ENCODE results near the gene MAPK8IP2. TPM values are rescaled to one million over a fixed set of nuclear protein-coding genes. Genes with fewer than 3 reads are reported as not detected.
"Not testable (repeated sequence)": the region's sequence is repeated elsewhere in the genome, so short reads cannot be mapped to it uniquely, and the experiment has no call there.

The MAPK8IP2 gene
- total RNA-seq, 1 experiment from 2014 or later = 3.0 TPM

DNA sequence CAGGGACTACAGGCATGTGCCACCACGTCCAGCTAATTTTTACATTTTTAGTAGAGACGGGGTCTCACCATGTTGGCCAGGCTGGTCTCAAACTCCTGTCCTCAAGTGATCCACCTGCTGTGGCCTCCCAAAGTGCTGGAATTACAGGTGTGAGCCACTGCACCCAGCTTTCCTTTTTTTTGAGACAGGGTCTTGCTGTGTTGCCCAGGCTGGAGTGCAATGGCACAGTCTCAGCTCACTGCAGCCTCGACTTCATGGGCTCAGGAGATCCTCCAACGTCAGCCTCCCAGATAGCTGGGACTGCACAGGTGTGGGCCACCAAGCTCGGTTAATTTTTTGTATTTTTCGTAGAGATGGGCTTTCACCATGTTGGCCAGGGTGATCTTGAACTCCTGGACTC lies 54.1 kb downstream of the MAPK8IP2 start:
- in situ Hi-C loops (cut with HindIII; ENCODE audit: low pct_unique_long_range_greater_than_20kb, low sequenced_read_pairs); DNase-seq (ENCODE audit: low read depth): not testable (repeated sequence)

DNA sequence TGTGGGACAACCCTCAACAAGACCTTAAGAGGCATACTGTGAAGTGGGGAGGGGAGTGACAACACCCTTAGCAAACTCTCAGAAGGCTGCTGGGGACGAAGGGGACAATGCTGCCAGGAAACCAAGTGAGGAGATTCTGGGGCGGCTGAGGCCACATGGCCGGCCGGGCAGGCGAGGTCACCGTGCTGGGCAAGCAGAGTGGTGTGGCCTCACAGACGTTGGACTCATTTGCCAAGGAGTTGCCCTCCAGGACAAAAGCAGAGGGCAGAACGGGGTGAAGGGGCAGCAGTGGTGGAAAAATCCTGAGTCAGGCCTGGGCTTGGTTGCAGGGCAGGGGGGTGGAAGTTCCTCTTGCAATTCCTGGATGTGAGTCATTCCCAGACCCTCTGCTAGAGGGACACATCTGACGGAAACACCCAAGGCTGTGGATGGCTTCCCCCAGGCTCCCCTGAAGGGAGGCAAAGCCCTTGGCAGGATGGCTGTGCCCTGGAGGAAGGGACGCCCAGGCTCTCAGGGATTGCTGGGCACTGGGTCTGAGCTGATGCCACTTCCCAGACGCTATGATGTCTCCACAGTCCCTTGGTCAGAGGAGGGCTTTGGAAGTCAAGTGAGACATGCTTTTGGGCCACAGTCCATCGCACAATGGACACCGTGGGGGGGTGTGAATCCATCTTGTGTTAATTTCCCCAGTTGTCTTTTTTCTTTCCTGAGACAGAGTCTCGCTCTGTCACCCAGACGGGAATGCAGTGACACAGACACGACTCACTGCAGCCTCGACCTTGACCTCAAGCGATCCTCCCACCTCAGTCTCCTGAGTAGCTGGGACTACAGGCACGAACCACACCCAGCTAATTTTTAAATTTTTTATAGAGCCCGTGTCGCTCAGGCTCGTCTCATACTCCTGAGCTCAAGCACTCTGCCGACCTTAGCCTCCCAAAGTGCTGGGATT lies 55.8 kb downstream of the MAPK8IP2 start:
- in situ Hi-C loops (cut with HindIII; ENCODE audit: low pct_unique_long_range_greater_than_20kb, low sequenced_read_pairs) = no loop called here

DNA sequence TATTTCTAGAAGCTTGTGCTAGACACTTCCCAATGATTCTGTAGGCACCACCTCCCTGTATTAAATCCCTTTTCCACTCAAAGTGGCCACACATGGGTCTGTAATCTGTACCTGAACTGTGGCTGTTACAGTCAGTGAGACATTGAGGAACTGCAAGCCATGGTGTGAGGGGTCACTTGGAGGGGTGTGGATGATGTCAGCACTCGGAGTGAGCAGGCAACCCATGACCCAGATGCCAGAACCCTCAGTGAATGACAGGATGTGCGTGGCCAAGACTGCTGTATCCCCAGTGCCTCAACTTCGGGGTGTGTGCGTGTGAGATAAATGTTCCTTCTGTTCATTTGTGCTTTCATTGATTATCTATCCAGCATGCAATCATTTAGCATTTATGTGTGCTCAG lies 57.3 kb downstream of the MAPK8IP2 start:
- DNase-seq (ENCODE audit: low read depth) = no peak
- in situ Hi-C loops (cut with HindIII; ENCODE audit: low pct_unique_long_range_greater_than_20kb, low sequenced_read_pairs) = no loop called here

More for the DNA sequence above, 55.8 kb downstream of the MAPK8IP2 start:
- DNase-seq (ENCODE audit: low read depth) = peak; percentile 69

DNA sequence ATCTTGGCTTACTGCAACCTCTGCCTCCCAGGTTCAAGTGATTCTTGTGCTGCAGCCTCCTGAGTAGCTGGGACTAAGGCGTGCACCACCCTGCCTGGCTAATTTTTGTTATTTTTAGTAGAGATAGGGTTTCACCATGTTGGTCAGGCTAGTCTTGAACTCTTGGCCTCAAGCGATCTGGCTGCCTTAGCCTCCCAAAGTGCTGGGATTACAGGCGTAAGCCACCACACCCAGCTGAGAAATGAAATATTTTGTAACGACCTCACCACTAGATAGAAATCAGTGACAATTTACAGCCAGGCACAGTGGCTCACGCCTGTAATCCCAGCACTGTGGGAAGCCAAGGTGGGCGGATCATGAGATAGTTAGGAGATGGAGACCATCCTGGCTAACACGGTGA lies 59.1 kb downstream of the MAPK8IP2 start:
- DNase-seq (ENCODE audit: low read depth) = not testable (repeated sequence)

DNA sequence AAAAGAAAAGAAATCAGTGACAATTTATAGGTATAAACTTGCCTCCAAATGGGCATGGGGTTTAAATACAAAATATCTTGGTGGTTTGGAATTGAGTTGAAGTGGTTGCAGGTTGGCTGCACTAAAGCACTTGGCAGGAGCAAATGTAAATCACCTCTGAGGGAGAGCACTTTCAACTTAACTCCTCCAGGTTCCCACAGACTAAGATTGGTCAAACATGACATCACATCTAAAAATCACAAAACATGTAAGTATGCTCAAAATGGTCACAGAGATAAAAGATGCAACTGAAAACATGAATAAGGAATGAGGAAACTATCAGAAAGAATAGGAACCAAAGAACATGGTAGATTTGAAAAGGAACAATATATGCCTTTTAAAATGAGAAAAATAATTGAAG lies 59.7 kb downstream of the MAPK8IP2 start:
- DNase-seq (ENCODE audit: low read depth) = no peak
- in situ Hi-C loops (cut with HindIII; ENCODE audit: low pct_unique_long_range_greater_than_20kb, low sequenced_read_pairs) = no loop called here

More for the DNA sequence above, 59.1 kb downstream of the MAPK8IP2 start:
- in situ Hi-C loops (cut with HindIII; ENCODE audit: low pct_unique_long_range_greater_than_20kb, low sequenced_read_pairs) = not testable (repeated sequence)

Other genes starting within 250 kb of the MAPK8IP2 start
- gene SBF1, start 125.8 kb upstream of the MAPK8IP2 start, total RNA-seq (2014; rRNA removed; shearing (Covaris generic); ENCODE audit: low replicate concordance) = 74.3 and 84.8 TPM in 2 replicates
- gene ADM2, start 119.2 kb upstream of the MAPK8IP2 start, total RNA-seq (2014; rRNA removed; shearing (Covaris generic); ENCODE audit: low replicate concordance) = 4.6 and 5.0 TPM in 2 replicates
- 1.9 TPM in 1 of 2 replicates, not detected in the other for gene MIOX, start 113.9 kb upstream of the MAPK8IP2 start, total RNA-seq (2014; rRNA removed; shearing (Covaris generic); ENCODE audit: low replicate concordance)
- 112 and 117 TPM in 2 replicates for gene LMF2, start 93.1 kb upstream of the MAPK8IP2 start, total RNA-seq (2014; rRNA removed; shearing (Covaris generic); ENCODE audit: low replicate concordance)
- gene NCAPH2, start 92.6 kb upstream of the MAPK8IP2 start, total RNA-seq (2014; rRNA removed; shearing (Covaris generic); ENCODE audit: low replicate concordance) = 133 and 152 TPM in 2 replicates
- 4.9 TPM in 1 of 2 replicates, not detected in the other for gene SCO2, start 75.2 kb upstream of the MAPK8IP2 start, total RNA-seq (2014; rRNA removed; shearing (Covaris generic); ENCODE audit: low replicate concordance)
- 104 and 118 TPM in 2 replicates for gene TYMP, start 70.8 kb upstream of the MAPK8IP2 start, total RNA-seq (2014; rRNA removed; shearing (Covaris generic); ENCODE audit: low replicate concordance)
- gene KLHDC7B, start 54.9 kb upstream of the MAPK8IP2 start, total RNA-seq (2014; rRNA removed; shearing (Covaris generic); ENCODE audit: low replicate concordance) = not detected in 2 replicates
- gene SYCE3, start 37.9 kb upstream of the MAPK8IP2 start, total RNA-seq (2014; rRNA removed; shearing (Covaris generic); ENCODE audit: low replicate concordance) = not detected in 2 replicates
- gene CPT1B, start 22.4 kb upstream of the MAPK8IP2 start, total RNA-seq (2014; rRNA removed; shearing (Covaris generic); ENCODE audit: low replicate concordance) = 0.35 and 10.4 TPM in 2 replicates
- 21.9 and 32.2 TPM in 2 replicates for gene CHKB, start 17.9 kb upstream of the MAPK8IP2 start, total RNA-seq (2014; rRNA removed; shearing (Covaris generic); ENCODE audit: low replicate concordance)
- gene ARSA, start 27.4 kb downstream of the MAPK8IP2 start, total RNA-seq (2014; rRNA removed; shearing (Covaris generic); ENCODE audit: low replicate concordance) = 32.4 and 49.5 TPM in 2 replicates
- gene SHANK3, start 72.0 kb downstream of the MAPK8IP2 start, total RNA-seq (2014; rRNA removed; shearing (Covaris generic); ENCODE audit: low replicate concordance) = 1.1 and 2.3 TPM in 2 replicates
- not detected in 2 replicates for gene ACR, start 137.4 kb downstream of the MAPK8IP2 start, total RNA-seq (2014; rRNA removed; shearing (Covaris generic); ENCODE audit: low replicate concordance)
- 20.3 and 25.6 TPM in 2 replicates for gene RABL2B, start 182.8 kb downstream of the MAPK8IP2 start, total RNA-seq (2014; rRNA removed; shearing (Covaris generic); ENCODE audit: low replicate concordance)

Measured in Caki2 (cell line).